ENCODE data around the gene SPDYC.

Gene SPDYC

DNA sequence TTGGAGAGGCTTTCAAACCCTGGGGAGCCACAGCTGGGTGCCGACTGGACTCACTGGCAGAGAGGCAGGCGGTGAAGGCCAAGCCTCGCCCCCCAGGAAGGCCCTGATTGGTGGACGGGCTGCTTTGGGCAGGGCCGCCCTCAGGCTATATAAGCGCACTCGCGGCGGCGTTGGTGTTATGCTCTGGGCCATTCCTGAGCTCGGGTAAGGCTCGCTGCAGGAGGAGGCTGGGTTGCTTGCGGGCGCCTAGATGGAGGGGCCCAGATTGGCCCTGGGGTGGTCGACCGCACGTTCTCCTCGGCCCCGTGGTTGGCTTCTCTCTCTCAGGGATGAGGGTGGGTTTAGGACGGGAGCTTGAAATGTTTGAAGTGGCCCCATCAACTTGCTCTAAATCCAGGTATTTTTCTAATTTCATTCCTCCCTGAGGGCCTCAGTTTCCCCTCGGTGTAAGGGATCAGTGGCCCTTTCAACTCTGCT, at the start of gene SPDYC:
Gene SPDYC (plus strand): TSS at position 176 of the 477 bp plus-strand sequence. CDS start 1,125 bp downstream, outside the sequence.
- DNase-seq (ENCODE audit: low read depth, low spot score): no peak

GRCh38 chr11:65120831-65121230, 49.2 kb upstream of the SPDYC start:
- no peak for DNase-seq (ENCODE audit: low read depth, low spot score)

DNA sequence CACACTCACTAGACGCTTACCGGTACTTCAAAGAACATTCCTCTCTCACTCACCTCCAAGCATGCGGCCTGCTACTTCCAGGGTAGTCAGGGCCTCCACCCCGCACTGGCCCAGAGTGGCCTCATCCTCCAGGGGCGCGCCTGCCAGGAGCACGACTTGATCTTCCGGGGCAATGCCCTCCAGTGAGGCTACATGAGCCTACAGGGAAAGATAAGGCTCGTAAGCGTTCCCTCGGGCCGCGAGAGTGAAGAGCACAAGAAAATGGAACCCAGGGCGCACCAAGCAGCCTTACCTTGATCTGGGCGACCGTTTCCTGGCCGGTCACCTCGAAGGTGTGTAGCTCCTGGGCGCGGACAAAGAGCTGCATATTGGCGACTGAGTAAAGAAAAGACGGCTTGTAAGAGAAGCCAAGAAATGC, 48.6 kb upstream of the SPDYC start:
- DNase-seq (ENCODE audit: low read depth, low spot score): no peak

DNA sequence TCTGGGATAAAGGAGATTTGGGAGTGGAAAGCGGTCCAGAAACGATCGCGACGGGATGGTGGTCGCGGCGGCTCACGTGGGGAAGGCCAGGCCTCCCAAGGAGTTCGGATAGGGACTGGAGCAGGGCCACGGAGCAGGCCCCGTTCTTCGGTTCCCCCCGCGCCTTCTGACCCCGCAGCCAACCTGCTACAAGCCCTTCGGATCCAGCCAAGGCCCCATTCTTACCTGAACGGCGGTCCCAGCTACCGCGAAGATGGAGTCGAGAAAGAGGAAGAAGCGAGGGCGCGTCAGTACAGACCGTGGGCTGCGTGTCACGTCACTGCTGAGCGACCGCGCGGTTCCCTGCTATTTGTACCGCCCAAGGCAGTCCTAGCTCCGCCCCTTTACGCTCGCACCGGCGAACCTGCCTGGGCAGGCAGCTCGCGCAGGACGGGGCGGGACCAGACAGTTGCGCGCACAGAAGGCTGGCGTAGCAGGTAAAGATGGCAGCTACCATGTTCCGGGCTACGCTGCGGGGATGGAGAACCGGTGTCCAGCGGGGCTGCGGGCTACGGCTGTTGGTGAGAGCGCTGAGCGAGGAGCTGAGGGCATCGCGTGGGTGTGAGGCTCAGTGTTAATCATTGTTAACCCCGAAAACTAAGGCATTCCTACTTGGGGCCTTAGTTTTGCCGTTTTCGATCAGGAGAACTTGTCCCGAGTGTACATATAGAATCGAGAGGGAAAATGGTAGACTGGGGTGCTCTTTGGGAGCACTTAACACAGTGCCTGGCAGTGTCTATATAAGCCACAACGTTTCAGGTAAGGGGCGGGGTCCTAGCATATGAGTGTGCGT, 48.0 kb upstream of the SPDYC start, which contains the start of the genes FAU and MRPL49:
Gene FAU (minus strand): TSS at position 270 of the 832 bp plus-strand sequence. CDS start 321 bp downstream, outside the sequence.
Gene MRPL49 (plus strand): TSS at position 457 of the 832 bp plus-strand sequence. CDS start 26 bp downstream, at position 483.
- peak; percentile 98 for DNase-seq (ENCODE audit: low read depth, low spot score)

- no peak for DNase-seq (ENCODE audit: low read depth, low spot score)
Observed at GRCh38 chr11:65124480-65125196, 45.4 kb upstream of the SPDYC start.

DNA sequence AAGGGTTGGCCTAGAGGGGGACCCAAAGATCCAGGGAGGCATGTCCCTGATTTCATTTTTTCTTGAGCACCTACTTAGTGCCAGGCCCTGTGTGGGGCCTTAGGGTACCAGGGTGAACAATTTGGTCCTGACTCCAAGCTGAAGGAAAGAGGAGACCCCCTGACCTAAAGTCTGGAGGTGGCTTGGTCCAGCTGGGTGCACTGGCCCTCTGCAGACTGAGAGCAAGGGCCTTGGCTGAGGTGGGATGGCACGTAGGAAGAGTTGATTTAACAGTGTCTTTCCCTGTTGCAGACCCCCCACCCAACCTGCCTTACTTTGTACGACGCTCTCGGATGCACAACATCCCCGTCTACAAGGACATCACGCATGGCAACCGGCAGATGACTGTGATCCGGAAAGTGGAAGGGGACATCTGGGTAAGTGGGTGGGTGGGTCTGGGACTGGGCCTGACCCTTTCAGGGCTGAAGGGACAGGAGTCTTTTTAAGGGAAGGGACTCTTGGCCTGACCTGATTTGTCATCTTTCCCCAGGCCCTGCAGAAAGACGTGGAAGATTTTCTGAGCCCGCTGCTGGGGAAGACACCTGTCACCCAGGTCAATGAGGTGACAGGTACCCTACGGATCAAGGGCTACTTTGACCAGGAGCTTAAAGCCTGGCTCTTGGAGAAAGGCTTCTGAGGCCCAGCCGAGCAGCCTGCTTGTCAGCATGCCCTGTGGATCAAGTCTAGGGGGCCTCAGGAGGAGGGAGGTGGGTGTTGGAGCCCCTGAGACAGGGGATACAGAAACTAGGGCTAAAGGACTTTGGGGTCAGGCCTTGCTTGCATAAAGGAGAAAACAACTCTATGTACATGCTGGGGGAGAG, 44.6 kb upstream of the SPDYC start:
- no peak for DNase-seq (ENCODE audit: low read depth, low spot score)

DNA sequence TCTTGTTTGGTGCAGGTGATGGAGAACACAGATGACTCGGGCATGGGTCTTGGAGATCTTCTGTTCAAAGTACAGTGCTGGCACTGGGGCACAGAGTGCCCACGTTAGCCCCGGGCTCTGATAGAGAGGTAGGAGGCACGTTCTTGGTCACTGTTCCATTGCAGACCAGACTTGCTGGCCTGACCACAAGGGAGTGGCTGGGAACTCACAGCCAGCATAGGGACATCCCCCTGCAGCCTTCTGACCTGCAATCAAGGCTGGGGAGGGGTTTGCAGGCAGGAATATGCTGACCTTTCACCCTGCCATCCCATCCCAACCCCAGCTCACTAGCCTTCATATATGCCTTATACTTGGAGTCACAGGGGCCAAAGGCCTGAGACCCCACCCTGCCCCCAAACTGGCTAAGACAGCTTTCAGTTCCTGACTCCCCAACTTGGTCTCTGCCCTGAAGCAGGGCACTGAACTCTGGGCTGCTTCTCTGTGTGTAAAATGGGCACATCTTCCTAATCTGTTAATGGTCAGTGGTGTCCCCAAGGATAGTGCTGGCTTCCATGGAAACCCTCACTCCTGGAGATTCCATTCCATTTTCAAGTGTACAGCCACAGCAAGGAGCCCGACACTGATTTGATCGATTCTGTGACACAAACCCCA, 43.3 kb upstream of the SPDYC start:
- DNase-seq (ENCODE audit: low read depth, low spot score): no peak

DNA sequence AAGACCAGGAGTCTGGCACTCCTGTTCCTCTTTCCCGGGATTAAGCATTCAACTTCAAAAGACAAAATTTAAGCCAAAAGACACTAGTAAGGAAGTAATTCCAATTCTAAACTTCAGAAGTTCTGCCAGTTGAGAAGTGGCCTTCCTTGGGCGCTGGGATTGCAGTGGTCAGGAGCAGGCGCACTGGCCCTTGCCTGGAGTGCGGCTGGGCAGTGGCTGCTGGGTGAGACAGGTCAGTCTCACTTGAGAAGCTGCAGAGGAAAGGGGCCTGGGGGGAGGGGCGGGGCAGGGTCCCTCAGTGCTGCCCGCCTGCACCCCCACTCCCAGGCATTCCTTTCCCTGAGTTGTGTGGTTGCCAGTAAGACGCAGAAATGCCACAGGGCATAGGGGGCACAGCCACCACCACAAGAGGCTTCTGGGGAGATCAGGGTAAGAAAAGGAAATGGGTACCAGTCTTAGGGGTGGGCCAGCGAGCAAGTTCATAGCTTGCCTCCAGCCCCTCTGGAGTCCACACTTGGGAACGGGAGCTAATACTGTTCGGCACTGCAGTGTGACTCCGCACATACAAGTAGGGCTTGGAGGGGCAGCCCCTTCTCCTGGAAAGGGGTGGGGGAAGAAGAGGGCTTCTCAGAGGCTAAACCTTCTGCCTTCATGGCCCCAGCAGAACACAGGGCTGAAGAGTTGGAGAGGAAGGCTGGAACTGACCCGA, 42.4 kb upstream of the SPDYC start:
- no peak for DNase-seq (ENCODE audit: low read depth, low spot score)

GRCh38 chr11:65128182-65129145, 41.6 kb upstream of the SPDYC start:
- no peak for DNase-seq (ENCODE audit: low read depth, low spot score)

DNA sequence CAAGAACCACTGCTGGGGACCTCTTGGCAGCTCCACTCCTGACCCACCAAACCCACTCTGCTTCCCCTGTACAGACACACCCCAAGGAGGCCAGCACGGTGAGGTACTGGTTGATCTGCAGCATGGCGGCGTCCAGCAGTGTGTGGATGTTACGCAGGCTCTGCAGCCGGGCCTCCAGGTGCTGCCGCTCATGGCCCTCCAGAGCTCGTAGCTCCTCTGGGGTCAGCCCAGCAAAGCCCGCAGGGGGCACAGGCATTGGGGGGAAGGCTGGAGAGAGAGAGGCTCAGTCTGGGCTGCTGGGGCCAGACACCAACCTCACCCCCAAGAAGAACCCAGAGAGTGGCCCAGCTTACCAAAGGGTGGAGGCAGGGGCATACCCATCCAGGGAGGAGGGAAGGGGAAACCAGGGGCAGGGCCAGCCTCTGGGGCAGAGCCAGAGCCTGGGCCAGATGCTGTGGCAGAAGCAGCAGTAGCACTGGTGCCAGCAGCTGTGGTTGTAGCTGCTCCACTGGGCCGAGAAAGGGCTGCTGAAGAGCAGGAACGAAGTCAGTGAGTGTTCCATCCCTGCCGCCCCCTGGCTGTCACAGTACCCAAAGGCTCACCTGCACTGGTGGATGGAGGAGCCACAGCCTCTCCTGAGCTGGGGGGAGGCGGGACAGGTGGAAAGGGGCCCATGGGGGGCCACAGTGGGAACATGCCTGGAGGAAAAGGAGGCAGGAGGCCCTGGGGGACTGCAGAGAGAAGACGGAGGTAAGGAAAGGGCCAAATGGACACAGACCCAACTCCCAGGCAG, 40.2 kb upstream of the SPDYC start:
- no peak for DNase-seq (ENCODE audit: low read depth, low spot score)

DNA sequence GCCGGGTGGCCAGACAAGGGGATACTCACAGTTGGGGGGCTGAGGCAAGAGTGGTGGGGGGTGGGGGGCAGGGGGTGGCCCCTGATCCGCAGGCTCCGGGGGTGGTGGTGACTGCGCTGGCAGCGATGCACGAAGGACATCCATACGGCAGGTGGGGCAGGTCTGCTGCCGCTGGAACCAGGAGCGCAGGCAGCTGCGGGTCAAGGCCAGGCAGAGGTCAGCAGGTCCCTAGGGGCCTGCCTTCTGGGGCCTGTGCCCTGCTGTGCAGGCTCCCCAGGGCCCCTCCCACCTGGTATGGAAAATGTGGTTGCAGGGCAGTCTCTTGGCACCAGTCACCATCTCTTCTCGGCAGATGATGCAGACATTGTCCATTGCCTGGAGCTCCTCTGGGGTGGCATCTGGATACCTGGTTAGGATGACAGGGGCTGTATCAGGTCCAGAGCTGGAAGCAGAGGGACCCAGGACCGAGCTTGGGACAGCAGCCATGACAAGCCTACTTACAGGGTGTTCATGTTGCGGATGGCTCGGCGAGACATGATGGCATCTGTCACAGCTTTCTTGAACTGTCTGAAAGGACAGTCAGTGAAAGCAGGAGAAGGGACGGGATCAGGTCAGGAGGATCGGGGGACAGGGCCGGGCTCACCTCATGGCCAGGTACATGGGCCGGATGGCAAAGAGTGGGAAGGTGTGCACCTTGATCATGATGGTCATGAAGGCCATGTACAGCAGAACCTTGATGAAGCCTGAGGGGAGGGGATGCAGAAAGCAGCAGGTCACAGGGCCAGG, 39.2 kb upstream of the SPDYC start:
- DNase-seq (ENCODE audit: low read depth, low spot score): no peak

DNA sequence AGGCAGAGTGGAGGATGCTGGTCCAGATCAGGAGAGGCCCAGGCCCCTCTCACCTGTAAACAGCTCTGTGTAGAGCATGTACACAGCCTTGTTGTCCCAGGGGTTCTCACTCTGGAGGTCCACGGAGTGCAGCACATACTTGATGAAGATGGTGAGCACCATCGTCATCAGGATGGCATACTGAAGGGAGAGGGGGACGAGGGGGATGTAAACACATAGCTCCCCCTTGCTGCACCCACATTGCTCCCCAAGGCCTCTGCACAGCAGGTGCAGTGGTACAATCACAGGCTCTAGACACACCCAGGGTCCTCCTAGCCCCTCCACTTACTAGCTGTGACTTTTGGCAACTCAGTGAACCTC, 38.6 kb upstream of the SPDYC start:
- no peak for DNase-seq (ENCODE audit: low read depth, low spot score)

GRCh38 chr11:65131895-65132237, 38.2 kb upstream of the SPDYC start:
- no peak for DNase-seq (ENCODE audit: low read depth, low spot score)

- DNase-seq (ENCODE audit: low read depth, low spot score): no peak
Observed at GRCh38 chr11:65132238-65132987, 37.6 kb upstream of the SPDYC start.

GRCh38 chr11:65132988-65133700, 36.9 kb upstream of the SPDYC start:
- no peak for DNase-seq (ENCODE audit: low read depth, low spot score)

- no peak for DNase-seq (ENCODE audit: low read depth, low spot score)
Observed at GRCh38 chr11:65133724-65134123, 36.3 kb upstream of the SPDYC start.
